Measurements from ENCODE around the gene ST6GAL1.

DNA sequence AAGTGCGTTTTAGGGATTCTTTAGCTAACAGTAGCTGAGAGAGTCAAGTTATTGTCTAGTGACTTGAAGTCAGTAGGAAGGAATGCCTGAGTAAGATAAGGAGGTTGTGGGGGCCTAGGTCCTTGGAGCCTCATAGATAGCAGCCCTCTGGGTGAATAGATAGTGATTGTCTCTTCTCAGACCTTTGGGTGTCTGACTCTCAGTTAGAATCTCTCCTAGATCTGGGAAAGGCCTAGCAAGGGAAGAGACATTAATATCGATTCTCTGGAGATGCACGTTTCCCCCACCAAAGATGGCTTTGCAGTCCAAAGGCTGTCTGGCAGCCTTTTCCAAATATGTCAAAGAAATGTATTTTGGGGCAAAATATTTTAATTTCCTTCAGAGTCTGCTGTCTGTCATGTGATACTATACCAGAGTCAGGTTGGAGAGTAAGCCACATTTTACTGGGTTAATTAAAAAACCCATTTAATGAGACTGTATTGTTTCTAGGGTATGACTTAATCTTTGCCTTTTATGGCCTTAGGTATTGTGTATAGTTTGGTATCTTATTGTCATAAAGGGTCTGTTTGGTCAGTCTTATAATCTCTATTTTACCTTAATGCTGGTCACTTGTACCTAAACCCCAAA, 92.2 kb downstream of the ST6GAL1 start:
- no peak for TF ChIP-seq CHD2 (IDR thresholded peaks at IDR 0.05; ENCODE audit: low read length)
- TF ChIP-seq, protein P1, sequence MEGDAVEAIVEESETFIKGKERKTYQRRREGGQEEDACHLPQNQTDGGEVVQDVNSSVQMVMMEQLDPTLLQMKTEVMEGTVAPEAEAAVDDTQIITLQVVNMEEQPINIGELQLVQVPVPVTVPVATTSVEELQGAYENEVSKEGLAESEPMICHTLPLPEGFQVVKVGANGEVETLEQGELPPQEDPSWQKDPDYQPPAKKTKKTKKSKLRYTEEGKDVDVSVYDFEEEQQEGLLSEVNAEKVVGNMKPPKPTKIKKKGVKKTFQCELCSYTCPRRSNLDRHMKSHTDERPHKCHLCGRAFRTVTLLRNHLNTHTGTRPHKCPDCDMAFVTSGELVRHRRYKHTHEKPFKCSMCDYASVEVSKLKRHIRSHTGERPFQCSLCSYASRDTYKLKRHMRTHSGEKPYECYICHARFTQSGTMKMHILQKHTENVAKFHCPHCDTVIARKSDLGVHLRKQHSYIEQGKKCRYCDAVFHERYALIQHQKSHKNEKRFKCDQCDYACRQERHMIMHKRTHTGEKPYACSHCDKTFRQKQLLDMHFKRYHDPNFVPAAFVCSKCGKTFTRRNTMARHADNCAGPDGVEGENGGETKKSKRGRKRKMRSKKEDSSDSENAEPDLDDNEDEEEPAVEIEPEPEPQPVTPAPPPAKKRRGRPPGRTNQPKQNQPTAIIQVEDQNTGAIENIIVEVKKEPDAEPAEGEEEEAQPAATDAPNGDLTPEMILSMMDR (IDR thresholded peaks at IDR 0.05; ENCODE audit: control extremely low read depth in 1 of 3, insufficient read depth in 1 of 3, low read depth in 1 of 3, low read length in 3 of 3) = no peak
- no peak for TF ChIP-seq EZH2 (IDR thresholded peaks at IDR 0.05; ENCODE audit: low read depth, low read length, severe bottlenecking)
- TF ChIP-seq ZNF274 (IDR thresholded peaks at IDR 0.05; ENCODE audit: borderline replicate concordance, extremely low read depth, low read length) = no peak
- no peak for TF ChIP-seq POLR2A (IDR thresholded peaks at IDR 0.05; ENCODE audit: control extremely low read depth in 1 of 2, low read depth in 2 of 2, low read length in 2 of 2)
- no peak for TF ChIP-seq RAD21 (IDR thresholded peaks at IDR 0.05 in 1 of 2, conservative IDR thresholded peaks at IDR 0.05 in 1 of 2; ENCODE audit: low read depth in 2 of 2, low read length in 2 of 2)
- no peak for TF ChIP-seq SIN3A (conservative IDR thresholded peaks at IDR 0.05 in 1 of 2, IDR thresholded peaks at IDR 0.05 in 1 of 2; ENCODE audit: low read depth in 1 of 2, low read length in 2 of 2)
- TF ChIP-seq GTF2F1 (IDR thresholded peaks at IDR 0.05; ENCODE audit: borderline replicate concordance, low read depth, low read length) = no peak
- no peak for TF ChIP-seq PHF8 (conservative IDR thresholded peaks at IDR 0.05; ENCODE audit: low read depth, low read length)
- no peak for TF ChIP-seq GABPA (IDR thresholded peaks at IDR 0.05; ENCODE audit: borderline replicate concordance, insufficient read depth, low read length)
- no peak for TF ChIP-seq HDAC6 (IDR thresholded peaks at IDR 0.05; ENCODE audit: low read depth, low read length)

All from H1 (cell line).